ENCODE measurements around the gene AP5Z1.

The AP5Z1 gene

GRCh38 chr7:4727914-4728705 lies 47.3 kb upstream of the AP5Z1 start:
- Histone ChIP-seq H3K27me3 (ENCODE audit: insufficient read depth, poor library complexity, severe bottlenecking) (no peaks in the 10 kb centered on the region), H3K4me3 (replicated peaks; ENCODE audit: insufficient read depth, low read length) (no peak overlapping the region), H3K27ac (replicated peaks) (no peak overlapping the region)
- no peak for TF ChIP-seq REST (IDR thresholded peaks at IDR 0.05; ENCODE audit: insufficient replicate concordance, low read depth)
- TF ChIP-seq POLR2AphosphoS5 (IDR thresholded peaks at IDR 0.05; ENCODE audit: low read depth): no peak
- TF ChIP-seq SPI1 (IDR thresholded peaks at IDR 0.05; ENCODE audit: borderline replicate concordance, low read depth): no peak
- no peak for TF ChIP-seq GABPA (IDR thresholded peaks at IDR 0.05; ENCODE audit: low read depth)
- no peak for TF ChIP-seq CTCF (IDR thresholded peaks at IDR 0.05; ENCODE audit: insufficient read depth, low read length)
- no peak for DNase-seq (ENCODE audit: low read depth in 1 of 2, low spot score in 1 of 2)

DNA sequence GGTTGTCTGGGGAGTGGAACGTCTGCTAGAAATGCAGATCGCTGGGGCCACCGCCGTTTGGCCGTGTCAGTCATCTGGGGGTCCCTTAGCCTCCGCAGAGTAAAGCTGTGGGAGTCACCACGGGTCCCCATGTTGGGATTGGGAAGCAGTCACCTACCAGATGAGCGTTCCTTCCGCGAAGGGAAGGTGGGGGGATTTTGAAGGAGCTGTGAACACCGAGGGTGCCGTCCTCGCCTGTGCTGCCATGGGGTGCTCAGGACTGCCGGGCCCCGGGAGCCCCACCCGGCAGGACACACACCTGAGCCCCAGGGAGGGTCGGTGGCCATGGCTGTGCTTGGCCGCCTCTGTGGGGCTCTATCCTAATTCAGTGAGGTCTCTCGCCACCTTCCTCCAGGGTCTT lies 46.2 kb upstream of the AP5Z1 start:
- no peak for DNase-seq (ENCODE audit: low read depth in 1 of 2, low spot score in 1 of 2)
- TF ChIP-seq REST (IDR thresholded peaks at IDR 0.05; ENCODE audit: insufficient replicate concordance, low read depth): no peak
- TF ChIP-seq GABPA (IDR thresholded peaks at IDR 0.05; ENCODE audit: low read depth): no peak
- no peak for TF ChIP-seq POLR2AphosphoS5 (IDR thresholded peaks at IDR 0.05; ENCODE audit: low read depth)
- no peak for TF ChIP-seq CTCF (IDR thresholded peaks at IDR 0.05; ENCODE audit: insufficient read depth, low read length)
- no peak for TF ChIP-seq SPI1 (IDR thresholded peaks at IDR 0.05; ENCODE audit: borderline replicate concordance, low read depth)
- Histone ChIP-seq H3K27me3 (ENCODE audit: insufficient read depth, poor library complexity, severe bottlenecking) (no peaks in the 10 kb centered on the region), H3K27ac (replicated peaks) (no peak overlapping the region), H3K4me3 (replicated peaks; ENCODE audit: insufficient read depth, low read length) (no peak overlapping the region)

DNA sequence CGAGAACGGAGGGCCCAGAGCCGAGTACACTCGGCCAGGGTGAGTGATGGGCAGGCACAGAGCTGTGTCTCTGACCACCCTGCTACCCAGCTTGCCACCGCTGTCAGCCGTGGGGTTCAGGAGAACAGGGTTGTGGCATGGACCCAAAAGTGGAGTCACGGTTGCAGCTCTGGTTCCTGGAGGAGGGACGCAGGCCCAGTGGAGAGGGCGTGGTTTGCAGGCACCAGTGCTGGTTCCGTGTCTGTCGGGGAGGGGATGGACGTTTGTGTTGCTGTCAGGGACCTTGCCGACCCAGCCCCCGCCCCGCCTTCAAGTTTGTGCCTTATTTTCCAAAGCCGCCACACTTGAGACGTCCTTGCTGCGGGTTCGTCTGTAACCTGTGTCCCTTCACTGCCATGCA lies 45.1 kb upstream of the AP5Z1 start:
- H3K4me3 ChIP-seq (replicated peaks; ENCODE audit: insufficient read depth, low read length): no peak overlapping the region
- no peak for TF ChIP-seq POLR2AphosphoS5 (IDR thresholded peaks at IDR 0.05; ENCODE audit: low read depth)
- TF ChIP-seq REST (IDR thresholded peaks at IDR 0.05; ENCODE audit: insufficient replicate concordance, low read depth): no peak
- no peak for TF ChIP-seq GABPA (IDR thresholded peaks at IDR 0.05; ENCODE audit: low read depth)
- TF ChIP-seq SPI1 (IDR thresholded peaks at IDR 0.05; ENCODE audit: borderline replicate concordance, low read depth): no peak
- TF ChIP-seq CTCF (IDR thresholded peaks at IDR 0.05; ENCODE audit: insufficient read depth, low read length): no peak
- DNase-seq (ENCODE audit: low read depth in 1 of 2, low spot score in 1 of 2): no peak
- H3K27ac ChIP-seq (replicated peaks): no peak overlapping the region
- H3K27me3 ChIP-seq (ENCODE audit: insufficient read depth, poor library complexity, severe bottlenecking): no peaks in the 10 kb centered on the region
